ENCODE data around the gene SLC26A9.

Gene SLC26A9

GRCh38 chr1:205959789-205960188 is 16.5 kb upstream of the SLC26A9 start:
- Histone ChIP-seq H3K27me3 (ENCODE audit: low read depth, low read length) (no peaks in the 10 kb centered on the region), H3K27ac (ENCODE audit: low read length) (no peak overlapping the region)

GRCh38 chr1:205955499-205955898 is 12.2 kb upstream of the SLC26A9 start:
- no peaks in the 10 kb centered on the region for H3K27me3 ChIP-seq (ENCODE audit: low read depth, low read length)
- H3K27ac ChIP-seq (ENCODE audit: low read length) = no peak overlapping the region
- H3K36me3 ChIP-seq (ENCODE audit: control insufficient read depth in 1 of 2, insufficient read depth in 2 of 2, low read length in 2 of 2) = no peaks in the 10 kb centered on the region
- H3K4me1 ChIP-seq (ENCODE audit: control insufficient read depth in 1 of 2, insufficient read depth in 2 of 2, low read length in 2 of 2) = no peaks in the 10 kb centered on the region
- no peaks in the 10 kb centered on the region for H3K9me3 ChIP-seq (ENCODE audit: control insufficient read depth in 1 of 2, low read length in 2 of 2)
- no peak overlapping the region for H3K4me3 ChIP-seq (ENCODE audit: low read depth in 1 of 2, low read length in 2 of 2)

More at GRCh38 chr1:205959789-205960188, 16.5 kb upstream of the SLC26A9 start:
- H3K36me3 ChIP-seq (ENCODE audit: control insufficient read depth in 1 of 2, insufficient read depth in 2 of 2, low read length in 2 of 2) = no peaks in the 10 kb centered on the region
- H3K4me1 ChIP-seq (ENCODE audit: control insufficient read depth in 1 of 2, insufficient read depth in 2 of 2, low read length in 2 of 2) = peaks cover 0 to 8% of the 10 kb centered on the region in 2 donors
- H3K4me3 ChIP-seq (ENCODE audit: low read depth in 1 of 2, low read length in 2 of 2) = no peak overlapping the region
- H3K9me3 ChIP-seq (ENCODE audit: control insufficient read depth in 1 of 2, low read length in 2 of 2) = no peaks in the 10 kb centered on the region

GRCh38 chr1:205954819-205955404 is 11.7 kb upstream of the SLC26A9 start:
- Histone ChIP-seq H3K27ac (ENCODE audit: low read length) (no peak overlapping the region), H3K9me3 (ENCODE audit: control insufficient read depth in 1 of 2, low read length in 2 of 2) (no peaks in the 10 kb centered on the region), H3K27me3 (ENCODE audit: low read depth, low read length) (no peaks in the 10 kb centered on the region), H3K4me3 (ENCODE audit: low read depth in 1 of 2, low read length in 2 of 2) (no peak overlapping the region), H3K4me1 (ENCODE audit: control insufficient read depth in 1 of 2, insufficient read depth in 2 of 2, low read length in 2 of 2) (no peaks in the 10 kb centered on the region), H3K36me3 (ENCODE audit: control insufficient read depth in 1 of 2, insufficient read depth in 2 of 2, low read length in 2 of 2) (no peaks in the 10 kb centered on the region)

- Histone ChIP-seq H3K27ac (ENCODE audit: low read length) (no peak overlapping the region), H3K9me3 (ENCODE audit: control insufficient read depth in 1 of 2, low read length in 2 of 2) (no peaks in the 10 kb centered on the region), H3K4me3 (ENCODE audit: low read depth in 1 of 2, low read length in 2 of 2) (no peak overlapping the region), H3K4me1 (ENCODE audit: control insufficient read depth in 1 of 2, insufficient read depth in 2 of 2, low read length in 2 of 2) (no peaks in the 10 kb centered on the region), H3K27me3 (ENCODE audit: low read depth, low read length) (peaks cover 4% of the 10 kb centered on the region), H3K36me3 (ENCODE audit: control insufficient read depth in 1 of 2, insufficient read depth in 2 of 2, low read length in 2 of 2) (no peaks in the 10 kb centered on the region)
Observed at GRCh38 chr1:205951746-205952145, 8.5 kb upstream of the SLC26A9 start.

- H3K4me1 ChIP-seq (ENCODE audit: control insufficient read depth in 1 of 2, insufficient read depth in 2 of 2, low read length in 2 of 2) = no peaks in the 10 kb centered on the region
- no peak overlapping the region for H3K27ac ChIP-seq (ENCODE audit: low read length)
- no peaks in the 10 kb centered on the region for H3K36me3 ChIP-seq (ENCODE audit: control insufficient read depth in 1 of 2, insufficient read depth in 2 of 2, low read length in 2 of 2)
- H3K9me3 ChIP-seq (ENCODE audit: control insufficient read depth in 1 of 2, low read length in 2 of 2) = no peaks in the 10 kb centered on the region
- H3K4me3 ChIP-seq (ENCODE audit: low read depth in 1 of 2, low read length in 2 of 2) = no peak overlapping the region
- H3K27me3 ChIP-seq (ENCODE audit: low read depth, low read length) = peaks cover 4% of the 10 kb centered on the region
Observed at GRCh38 chr1:205950826-205951549, 7.7 kb upstream of the SLC26A9 start.

- Histone ChIP-seq H3K27ac (ENCODE audit: low read length) (no peak overlapping the region), H3K27me3 (ENCODE audit: low read depth, low read length) (peaks cover 4% of the 10 kb centered on the region), H3K36me3 (ENCODE audit: control insufficient read depth in 1 of 2, insufficient read depth in 2 of 2, low read length in 2 of 2) (no peaks in the 10 kb centered on the region), H3K4me3 (ENCODE audit: low read depth in 1 of 2, low read length in 2 of 2) (no peak overlapping the region), H3K9me3 (ENCODE audit: control insufficient read depth in 1 of 2, low read length in 2 of 2) (no peaks in the 10 kb centered on the region), H3K4me1 (ENCODE audit: control insufficient read depth in 1 of 2, insufficient read depth in 2 of 2, low read length in 2 of 2) (no peaks in the 10 kb centered on the region)
Observed at GRCh38 chr1:205950280-205950679, 7.0 kb upstream of the SLC26A9 start.

- no peaks in the 10 kb centered on the region for H3K9me3 ChIP-seq (ENCODE audit: control insufficient read depth in 1 of 2, low read length in 2 of 2)
- H3K36me3 ChIP-seq (ENCODE audit: control insufficient read depth in 1 of 2, insufficient read depth in 2 of 2, low read length in 2 of 2) = no peaks in the 10 kb centered on the region
- no peaks in the 10 kb centered on the region for H3K4me1 ChIP-seq (ENCODE audit: control insufficient read depth in 1 of 2, insufficient read depth in 2 of 2, low read length in 2 of 2)
- peaks cover 4% of the 10 kb centered on the region for H3K27me3 ChIP-seq (ENCODE audit: low read depth, low read length)
- H3K27ac ChIP-seq (ENCODE audit: low read length) = no peak overlapping the region
- H3K4me3 ChIP-seq (ENCODE audit: low read depth in 1 of 2, low read length in 2 of 2) = no peak overlapping the region
Observed at GRCh38 chr1:205949753-205950152, 6.5 kb upstream of the SLC26A9 start.

GRCh38 chr1:205948886-205949285 is 5.6 kb upstream of the SLC26A9 start:
- Histone ChIP-seq H3K36me3 (ENCODE audit: control insufficient read depth in 1 of 2, insufficient read depth in 2 of 2, low read length in 2 of 2) (no peaks in the 10 kb centered on the region), H3K27me3 (ENCODE audit: low read depth, low read length) (peaks cover 4% of the 10 kb centered on the region), H3K27ac (ENCODE audit: low read length) (no peak overlapping the region), H3K4me3 (ENCODE audit: low read depth in 1 of 2, low read length in 2 of 2) (no peak overlapping the region), H3K9me3 (ENCODE audit: control insufficient read depth in 1 of 2, low read length in 2 of 2) (no peaks in the 10 kb centered on the region), H3K4me1 (ENCODE audit: control insufficient read depth in 1 of 2, insufficient read depth in 2 of 2, low read length in 2 of 2) (no peaks in the 10 kb centered on the region)

- no peaks in the 10 kb centered on the region for H3K4me1 ChIP-seq (ENCODE audit: control insufficient read depth in 1 of 2, insufficient read depth in 2 of 2, low read length in 2 of 2)
- no peaks in the 10 kb centered on the region for H3K36me3 ChIP-seq (ENCODE audit: control insufficient read depth in 1 of 2, insufficient read depth in 2 of 2, low read length in 2 of 2)
Observed at GRCh38 chr1:205948039-205948438, 4.8 kb upstream of the SLC26A9 start.

GRCh38 chr1:205947024-205947423 is 3.8 kb upstream of the SLC26A9 start:
- no peaks in the 10 kb centered on the region for H3K4me1 ChIP-seq (ENCODE audit: control insufficient read depth in 1 of 2, insufficient read depth in 2 of 2, low read length in 2 of 2)
- no peaks in the 10 kb centered on the region for H3K9me3 ChIP-seq (ENCODE audit: control insufficient read depth in 1 of 2, low read length in 2 of 2)
- H3K36me3 ChIP-seq (ENCODE audit: control insufficient read depth in 1 of 2, insufficient read depth in 2 of 2, low read length in 2 of 2) = no peaks in the 10 kb centered on the region
- H3K4me3 ChIP-seq (ENCODE audit: low read depth in 1 of 2, low read length in 2 of 2) = no peak overlapping the region
- peaks cover 4% of the 10 kb centered on the region for H3K27me3 ChIP-seq (ENCODE audit: low read depth, low read length)
- H3K27ac ChIP-seq (ENCODE audit: low read length) = no peak overlapping the region

More at GRCh38 chr1:205948039-205948438, 4.8 kb upstream of the SLC26A9 start:
- H3K4me3 ChIP-seq (ENCODE audit: low read depth in 1 of 2, low read length in 2 of 2) = no peak overlapping the region
- peaks cover 4% of the 10 kb centered on the region for H3K27me3 ChIP-seq (ENCODE audit: low read depth, low read length)
- H3K27ac ChIP-seq (ENCODE audit: low read length) = no peak overlapping the region
- H3K9me3 ChIP-seq (ENCODE audit: control insufficient read depth in 1 of 2, low read length in 2 of 2) = no peaks in the 10 kb centered on the region

- no peak overlapping the region for H3K4me3 ChIP-seq (ENCODE audit: low read depth in 1 of 2, low read length in 2 of 2)
- no peaks in the 10 kb centered on the region for H3K9me3 ChIP-seq (ENCODE audit: control insufficient read depth in 1 of 2, low read length in 2 of 2)
- H3K27ac ChIP-seq (ENCODE audit: low read length) = no peak overlapping the region
- H3K4me1 ChIP-seq (ENCODE audit: control insufficient read depth in 1 of 2, insufficient read depth in 2 of 2, low read length in 2 of 2) = no peaks in the 10 kb centered on the region
- H3K36me3 ChIP-seq (ENCODE audit: control insufficient read depth in 1 of 2, insufficient read depth in 2 of 2, low read length in 2 of 2) = no peaks in the 10 kb centered on the region
- H3K27me3 ChIP-seq (ENCODE audit: low read depth, low read length) = peaks cover 4% of the 10 kb centered on the region
Observed at GRCh38 chr1:205945069-205945468, 1.8 kb upstream of the SLC26A9 start.

GRCh38 chr1:205944525-205944924 is 1.3 kb upstream of the SLC26A9 start:
- Histone ChIP-seq H3K4me3 (ENCODE audit: low read depth in 1 of 2, low read length in 2 of 2) (no peak overlapping the region), H3K36me3 (ENCODE audit: control insufficient read depth in 1 of 2, insufficient read depth in 2 of 2, low read length in 2 of 2) (no peaks in the 10 kb centered on the region), H3K4me1 (ENCODE audit: control insufficient read depth in 1 of 2, insufficient read depth in 2 of 2, low read length in 2 of 2) (no peaks in the 10 kb centered on the region), H3K27ac (ENCODE audit: low read length) (no peak overlapping the region), H3K9me3 (ENCODE audit: control insufficient read depth in 1 of 2, low read length in 2 of 2) (no peaks in the 10 kb centered on the region), H3K27me3 (ENCODE audit: low read depth, low read length) (peaks cover 4% of the 10 kb centered on the region)

Data from muscle layer of duodenum (tissue), 2 donors.